GM23338 (cell line): Measurements from ENCODE around the gene UXS1. TPM values are rescaled to one million over a fixed set of nuclear protein-coding genes. Genes with fewer than 3 reads are reported as not detected.
"Not testable (repeated sequence)": the region's sequence is repeated elsewhere in the genome, so short reads cannot be mapped to it uniquely, and the experiment has no call there.

Source experiments
- ATAC-seq: fragments of 200-7000 bp; cut with Tn5 transposase; 3 replicates; pipeline ENCODE4 v1.9.1; 2020
- DNase-seq: peaks from one replicate; pipeline ENCODE4 v3.0.0-alpha.2; 2015; ENCODE audit warnings: low spot score
- H2AFZ ChIP-seq: fragments of 200-600 bp; sonication (generic); 2 replicates; pipeline ENCODE4 v1.8.0; 2016; ENCODE audit warnings: antibody characterized with exemption, mild to moderate bottlenecking, moderate library complexity
- H3F3A ChIP-seq: fragments of 200-600 bp; sonication (generic); replicated peaks from 2 replicates; pipeline ENCODE4 v1.8.0; 2017; ENCODE audit warnings: antibody characterized with exemption, mixed run types, low read depth
- H3K27ac ChIP-seq: fragments of 200-600 bp; sonication (generic); 2 replicates; pipeline ENCODE4 v1.6.1; 2016; ENCODE audit warnings: low read depth
- H3K27me3 ChIP-seq: fragments of 200-600 bp; sonication (generic); 2 replicates; pipeline ENCODE4 v1.8.0; 2016; ENCODE audit warnings: mild to moderate bottlenecking, mixed run types, moderate library complexity; ENCODE audit not compliant: insufficient read depth
- H3K36me3 ChIP-seq: fragments of 200-600 bp; sonication (generic); 2 replicates; pipeline ENCODE4 v1.8.0; 2016; ENCODE audit warnings: mild to moderate bottlenecking; ENCODE audit not compliant: insufficient read depth
- H3K4me1 ChIP-seq: fragments of 200-600 bp; sonication (generic); 2 replicates; pipeline ENCODE4 v1.8.0; 2016; ENCODE audit warnings: mild to moderate bottlenecking, moderate library complexity; ENCODE audit not compliant: insufficient read depth
- H3K4me2 ChIP-seq: fragments of 200-600 bp; sonication (generic); 2 replicates; pipeline ENCODE4 v1.7.1; 2017; ENCODE audit warnings: mixed run types
- H3K4me3 ChIP-seq: fragments of 200-600 bp; sonication (generic); 2 replicates; pipeline ENCODE4 v1.6.1; 2016; ENCODE audit warnings: mixed run types
- H3K79me2 ChIP-seq: fragments of 200-600 bp; sonication (generic); replicated peaks from 2 replicates; pipeline ENCODE4 v1.8.0; 2017; ENCODE audit warnings: mild to moderate bottlenecking; ENCODE audit not compliant: insufficient read depth
- H3K9me2 ChIP-seq: fragments of 200-600 bp; sonication (generic); 2 replicates; pipeline ENCODE4 v1.8.0; 2017; ENCODE audit not compliant: insufficient read depth
- H4K20me1 ChIP-seq: fragments of 200-600 bp; sonication (generic); replicated peaks from 2 replicates; pipeline ENCODE4 v1.8.0; 2017; ENCODE audit warnings: mild to moderate bottlenecking; ENCODE audit not compliant: insufficient read depth
- H3K27ac Mint-ChIP-seq: 2 replicates; pipeline ENCODE4 v1.8.0; 2020; ENCODE audit warnings: inconsistent platforms, mild to moderate bottlenecking, moderate library complexity, mixed read lengths
- H3K27me3 Mint-ChIP-seq: 3 replicates; pipeline ENCODE4 v1.8.0; 2022; ENCODE audit warnings: low read depth, mild to moderate bottlenecking, moderate library complexity, mixed read lengths, inconsistent platforms; ENCODE audit not compliant: insufficient read depth, poor library complexity
- H3K36me3 Mint-ChIP-seq: 3 replicates; pipeline ENCODE4 v1.8.0; 2021; ENCODE audit warnings: low read depth, mild to moderate bottlenecking, inconsistent platforms, moderate library complexity, mixed read lengths
- H3K4me1 Mint-ChIP-seq: 3 replicates; pipeline ENCODE4 v1.8.0; 2020; ENCODE audit warnings: mild to moderate bottlenecking, inconsistent platforms, mixed read lengths
- H3K4me3 Mint-ChIP-seq: 3 replicates; pipeline ENCODE4 v1.8.0; 2021; ENCODE audit warnings: moderate library complexity, mild to moderate bottlenecking, inconsistent platforms, mixed read lengths
- H3K9me3 Mint-ChIP-seq: 3 replicates; pipeline ENCODE4 v1.8.0; 2020; ENCODE audit warnings: moderate library complexity, mild to moderate bottlenecking, inconsistent platforms, mixed read lengths
- CREB1 ChIP-seq: fragments of 250-450 bp; sonication (Bioruptor Pico); IDR thresholded peaks from 2 replicates; pipeline ENCODE4 v1.5.0; 2020; ENCODE audit warnings: low read depth, mild to moderate bottlenecking, moderate library complexity
- EZH2 ChIP-seq: fragments of 200-600 bp; sonication (generic); IDR thresholded peaks from one replicate; pipeline ENCODE4 v1.8.0; 2017; ENCODE audit warnings: antibody characterized with exemption, mild to moderate bottlenecking, low read depth; ENCODE audit not compliant: unreplicated experiment
- JUNB ChIP-seq: IDR thresholded peaks from one replicate; pipeline ENCODE4 v1.6.1; 2016; ENCODE audit warnings: antibody characterized with exemption; ENCODE audit not compliant: unreplicated experiment
- POLR2AphosphoS5 ChIP-seq: IDR thresholded peaks from 2 replicates; pipeline ENCODE4 v1.6.1; 2016; ENCODE audit warnings: antibody characterized with exemption, low read depth
- REST ChIP-seq: IDR thresholded peaks from one replicate; pipeline ENCODE4 v1.6.1; 2018; ENCODE audit warnings: antibody characterized with exemption; ENCODE audit not compliant: unreplicated experiment
- STAT1 ChIP-seq: IDR thresholded peaks from one replicate; pipeline ENCODE4 v1.6.1; 2016; ENCODE audit warnings: antibody characterized with exemption; ENCODE audit not compliant: unreplicated experiment
- ZNF114 ChIP-seq: fragments of 250-450 bp; sonication (Bioruptor Pico); IDR thresholded peaks from 2 replicates; pipeline ENCODE4 v1.5.0; 2020; ENCODE audit warnings: mild to moderate bottlenecking, moderate library complexity
- ZNF331 ChIP-seq: fragments of 250-450 bp; sonication (Bioruptor Pico); IDR thresholded peaks from 2 replicates; pipeline ENCODE4 v1.5.0; 2020; ENCODE audit warnings: low read depth, mild to moderate bottlenecking, moderate library complexity
- long read RNA-seq: library from polyadenylated mRNA; unstranded; transcript quantifications from one replicate; pipeline ENCODE4 v2.0.0, GENCODE V29; 2020; ENCODE audit not compliant: unreplicated experiment
- polyA plus RNA-seq: library from polyadenylated mRNA; unstranded; fragments of >200 nt; fragmentation: Nextera tagmentation; extraction: Ambion mirVana; gene quantifications from 2 replicates; pipeline ENCODE4 v1.2.1, GENCODE V29; 2016
- total RNA-seq: library from RNA; depleted of rRNA; stranded (reverse); fragments of >200 nt; shearing (Covaris generic); gene quantifications from 2 replicates; pipeline ENCODE4 v1.2.3, GENCODE V29; 2014; rRNA removed

Gene UXS1
- total RNA-seq (50.2 and 131 TPM in 2 replicates), polyA plus RNA-seq (38.4 and 48.7 TPM in 2 replicates)
- long read RNA-seq, transcript UXS1-201 (15 exons, 2,099 nt) = minor isoform, 10 of 52 reads
- long read RNA-seq, transcript UXS1-203 (15 exons, 1,839 nt) = major isoform, 26 of 52 reads
- long read RNA-seq, partial matches to known transcripts = 1 of 52 reads
- long read RNA-seq, other reads (novel, unspliced or antisense) = 15 of 52 reads

- peaks cover 6% of the 10 kb centered on the region; the same call in 1 of the 3 replicates for H3K36me3 Mint-ChIP-seq
- Histone ChIP-seq H3K79me2 (peaks cover 45% of the 10 kb centered on the region), H3K4me1 (peaks cover 39% of the 10 kb centered on the region), H3K27me3 (no peaks in the 10 kb centered on the region), H4K20me1 (peaks cover 15% of the 10 kb centered on the region), H3K4me2 (peak within 1 kb of the TSS; percentile 99), H3K9me2 (no peaks in the 10 kb centered on the region), H2AFZ (peak within 1 kb of the TSS; percentile 80), H3F3A (no peaks in the 10 kb centered on the region), H3K36me3 (no peaks in the 10 kb centered on the region; the same call in 1 of the 2 replicates), H3K4me3 (peak within 1 kb of the TSS; percentile 89), H3K27ac (peak within 1 kb of the TSS; percentile 86)
- H3K9me3 Mint-ChIP-seq = no peaks in the 10 kb centered on the region
- H3K27ac Mint-ChIP-seq = peak within 1 kb of the TSS; percentile 84
- H3K4me1 Mint-ChIP-seq = peaks cover 32% of the 10 kb centered on the region
- TF ChIP-seq ZNF331 (CRISPR knock-in tag) (no peak), POLR2AphosphoS5 (peak; percentile 88)
- H3K27me3 Mint-ChIP-seq = peaks cover 8% of the 10 kb centered on the region
- peak; percentile 68 for ATAC-seq
- DNase-seq = peak; percentile 98
- H3K4me3 Mint-ChIP-seq = peak within 1 kb of the TSS; percentile 76
Observed at GRCh38 chr2:106193977-106194778, at the start of gene UXS1. UXS1 (minus strand) TSS chr2:106194301; CDS start chr2:106194241, 60 bp downstream.

- not testable (repeated sequence) for H3K36me3 ChIP-seq, H3K27me3 Mint-ChIP-seq, H4K20me1 ChIP-seq, H3K9me2 ChIP-seq, ATAC-seq, H3F3A ChIP-seq, H3K4me1 ChIP-seq, H3K27ac Mint-ChIP-seq, DNase-seq, H3K4me3 Mint-ChIP-seq, H3K4me1 Mint-ChIP-seq, H3K4me3 ChIP-seq, H3K27me3 ChIP-seq, H3K79me2 ChIP-seq, H3K27ac ChIP-seq, H2AFZ ChIP-seq, H3K4me2 ChIP-seq
- H3K36me3 Mint-ChIP-seq = peaks cover 18% of the 10 kb centered on the region
- H3K9me3 Mint-ChIP-seq = peaks cover 40% of the 10 kb centered on the region
Observed at GRCh38 chr2:106239491-106239890, 45.4 kb upstream of the UXS1 start.

- not testable (repeated sequence) for H3K27ac ChIP-seq, H3K4me1 Mint-ChIP-seq, H3K4me2 ChIP-seq, H3K27me3 Mint-ChIP-seq, H2AFZ ChIP-seq, H3K27ac Mint-ChIP-seq, H3K4me3 ChIP-seq, H3K27me3 ChIP-seq, H3K4me3 Mint-ChIP-seq, ATAC-seq, H3K79me2 ChIP-seq, DNase-seq, H3K36me3 ChIP-seq, H4K20me1 ChIP-seq, H3K9me2 ChIP-seq, H3F3A ChIP-seq, H3K4me1 ChIP-seq
- H3K9me3 Mint-ChIP-seq = peaks cover 52% of the 10 kb centered on the region
- H3K36me3 Mint-ChIP-seq = peaks cover 27% of the 10 kb centered on the region
Observed at GRCh38 chr2:106235392-106235791, 41.3 kb upstream of the UXS1 start.

GRCh38 chr2:106233350-106233706, 39.2 kb upstream of the UXS1 start:
- H2AFZ ChIP-seq = no peak overlapping the region
- no peaks in the 10 kb centered on the region; the same call in 1 of the 2 replicates for H3K36me3 ChIP-seq
- H3K27ac Mint-ChIP-seq = peak overlapping the region; percentile 41; the same call in 1 of the 2 replicates
- ATAC-seq = no peak
- no peaks in the 10 kb centered on the region for H3K4me1 ChIP-seq
- no peaks in the 10 kb centered on the region for H3F3A ChIP-seq
- DNase-seq = no peak
- H3K27me3 Mint-ChIP-seq = peaks cover 5% of the 10 kb centered on the region
- H4K20me1 ChIP-seq = no peaks in the 10 kb centered on the region
- H3K27ac ChIP-seq = no peak overlapping the region
- peaks cover 27% of the 10 kb centered on the region for H3K36me3 Mint-ChIP-seq
- no peak overlapping the region for H3K4me3 ChIP-seq
- peaks cover 50% of the 10 kb centered on the region for H3K9me3 Mint-ChIP-seq
- H3K27me3 ChIP-seq = no peaks in the 10 kb centered on the region
- no peaks in the 10 kb centered on the region for H3K79me2 ChIP-seq
- no peak overlapping the region for H3K4me2 ChIP-seq
- no peak overlapping the region for H3K4me3 Mint-ChIP-seq
- no peaks in the 10 kb centered on the region for H3K9me2 ChIP-seq
- H3K4me1 Mint-ChIP-seq = no peaks in the 10 kb centered on the region
- TF ChIP-seq JUNB = no peak
- no peak for TF ChIP-seq ZNF114
- no peak for TF ChIP-seq REST
- no peak for TF ChIP-seq CREB1
- no peak for TF ChIP-seq EZH2
- no peak for TF ChIP-seq STAT1
